ENCODE results near the gene TRIOBP. TPM values are rescaled to one million over a fixed set of nuclear protein-coding genes. Genes with fewer than 3 reads are reported as not detected.

Gene TRIOBP
- total RNA-seq, 1 experiment from 2014 or later: 45.7 TPM

GRCh38 chr22:37677493-37677974, 19.3 kb upstream of the TRIOBP start:
- Mint-ChIP-seq H3K36me3 (ENCODE audit: insufficient read depth, unreplicated experiment) (peaks cover 38% of the 10 kb centered on the region), H3K27ac (ENCODE audit: low read depth, unreplicated experiment) (peak overlapping the region; percentile 66), H3K4me1 (ENCODE audit: insufficient read depth, unreplicated experiment) (peaks cover 25% of the 10 kb centered on the region), H3K9me3 (ENCODE audit: unreplicated experiment) (no peaks in the 10 kb centered on the region), H3K27me3 (ENCODE audit: insufficient read depth, unreplicated experiment) (no peaks in the 10 kb centered on the region), H3K4me3 (ENCODE audit: unreplicated experiment) (peak overlapping the region; percentile 75)
- no peak for TF ChIP-seq CTCF (IDR thresholded peaks at IDR 0.05; ENCODE audit: unreplicated experiment)
- BruUV-seq (replicated peaks): no TSS peak
- intact Hi-C loops (cut with micrococcal nuclease): loop anchor here (2.0 to 5.0 kb wide), 2 partner anchors 19 to 70 kb away; partner anchors contain the start of genes GGA1 and PDXP
- ChIA-PET POLR2A (interaction anchor here (0.7 to 5.1 kb wide), 7 partner anchors 9 to 232 kb away, joined by 3 to 49 read pairs (median 4); partner anchors contain the start of genes GGA1, NOL12 and PDXP), CTCF (interaction anchor here (1.4 kb wide), 2 partner anchors 34 to 186 kb away, joined by 3 to 10 read pairs; no protein-coding TSS in a partner anchor)
- no peak for DNase-seq (ENCODE audit: unreplicated experiment)

- Mint-ChIP-seq H3K27ac (ENCODE audit: low read depth, unreplicated experiment) (peak overlapping the region; percentile 39), H3K36me3 (ENCODE audit: insufficient read depth, unreplicated experiment) (peaks cover 38% of the 10 kb centered on the region), H3K9me3 (ENCODE audit: unreplicated experiment) (no peaks in the 10 kb centered on the region), H3K4me1 (ENCODE audit: insufficient read depth, unreplicated experiment) (peaks cover 25% of the 10 kb centered on the region), H3K27me3 (ENCODE audit: insufficient read depth, unreplicated experiment) (no peaks in the 10 kb centered on the region), H3K4me3 (ENCODE audit: unreplicated experiment) (no peak overlapping the region)
- no peak for TF ChIP-seq CTCF (IDR thresholded peaks at IDR 0.05; ENCODE audit: unreplicated experiment)
- ChIA-PET CTCF (interaction anchor here (0.7 to 1.4 kb wide), 3 partner anchors 10 to 35 kb away, joined by 3 to 10 read pairs (median 4); no protein-coding TSS in a partner anchor), POLR2A (interaction anchor here (5.1 kb wide), 1 partner anchor 20 kb away, joined by 49 read pairs; the partner anchor contains the start of gene PDXP)
- intact Hi-C loops (cut with micrococcal nuclease): loop anchor here (5.0 kb wide), 1 partner anchor 71 kb away; the partner anchor contains the start of gene GGA1
- no peak for DNase-seq (ENCODE audit: unreplicated experiment)
- BruUV-seq (replicated peaks): no TSS peak
Measured at GRCh38 chr22:37678372-37678771, 18.5 kb upstream of the TRIOBP start.

DNA sequence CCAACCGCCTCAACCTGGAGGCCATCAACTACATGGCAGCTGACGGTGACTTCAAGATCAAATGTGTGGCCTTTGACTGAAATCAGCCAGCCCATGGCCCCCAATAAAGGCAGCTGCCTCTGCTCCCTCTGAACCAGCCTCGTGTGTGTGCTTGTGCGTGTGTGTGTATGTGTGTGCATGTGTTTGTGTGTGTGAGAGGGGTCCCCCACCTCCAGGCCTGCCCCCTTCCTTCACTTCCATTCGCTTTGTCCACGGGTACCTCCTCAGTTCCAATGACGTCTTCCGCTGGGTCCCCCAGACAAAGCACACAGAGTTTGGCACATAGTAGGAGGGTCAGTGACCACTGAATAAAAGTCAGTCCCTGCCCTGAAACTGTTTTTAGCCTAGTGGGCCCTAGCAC, 17.2 kb upstream of the TRIOBP start:
- intact Hi-C loops (cut with micrococcal nuclease): loop anchor here (2.0 to 5.0 kb wide), 2 partner anchors 72 to 113 kb away; partner anchors contain the start of gene GGA1
- H3K4me3 Mint-ChIP-seq (ENCODE audit: unreplicated experiment): no peak overlapping the region
- TF ChIP-seq CTCF (IDR thresholded peaks at IDR 0.05; ENCODE audit: unreplicated experiment): no peak
- H3K36me3 Mint-ChIP-seq (ENCODE audit: insufficient read depth, unreplicated experiment): peaks cover 38% of the 10 kb centered on the region
- H3K27me3 Mint-ChIP-seq (ENCODE audit: insufficient read depth, unreplicated experiment): no peaks in the 10 kb centered on the region
- no TSS peak for BruUV-seq (replicated peaks)
- no peaks in the 10 kb centered on the region for H3K9me3 Mint-ChIP-seq (ENCODE audit: unreplicated experiment)
- ChIA-PET CTCF (interaction anchor here (0.7 to 9.1 kb wide), 5 partner anchors 9 to 72 kb away, joined by 4 to 113 read pairs (median 4); partner anchors contain the start of gene PDXP), POLR2A (interaction anchor here (0.8 kb wide), 1 partner anchor 36 kb away, joined by 3 read pairs; no protein-coding TSS in a partner anchor)
- no peak for DNase-seq (ENCODE audit: unreplicated experiment)
- H3K4me1 Mint-ChIP-seq (ENCODE audit: insufficient read depth, unreplicated experiment): peaks cover 25% of the 10 kb centered on the region
- no peak overlapping the region for H3K27ac Mint-ChIP-seq (ENCODE audit: low read depth, unreplicated experiment)

- intact Hi-C loops (cut with micrococcal nuclease): loop anchor here (2.0 kb wide), 1 partner anchor 112 kb away; no protein-coding TSS in a partner anchor
- DNase-seq (ENCODE audit: unreplicated experiment): no peak
- Mint-ChIP-seq H3K9me3 (ENCODE audit: unreplicated experiment) (no peaks in the 10 kb centered on the region), H3K27ac (ENCODE audit: low read depth, unreplicated experiment) (no peak overlapping the region), H3K36me3 (ENCODE audit: insufficient read depth, unreplicated experiment) (peaks cover 32% of the 10 kb centered on the region), H3K27me3 (ENCODE audit: insufficient read depth, unreplicated experiment) (no peaks in the 10 kb centered on the region), H3K4me3 (ENCODE audit: unreplicated experiment) (no peak overlapping the region), H3K4me1 (ENCODE audit: insufficient read depth, unreplicated experiment) (peaks cover 25% of the 10 kb centered on the region)
- TF ChIP-seq CTCF (IDR thresholded peaks at IDR 0.05; ENCODE audit: unreplicated experiment): no peak
- BruUV-seq (replicated peaks): no TSS peak
- CTCF ChIA-PET: interaction anchor here (0.6 to 9.1 kb wide), 9 partner anchors 8 to 71 kb away, joined by 3 to 113 read pairs (median 3); partner anchors contain the start of gene PDXP
- POLR2A ChIA-PET: interaction anchor here (0.6 to 1.6 kb wide), 5 partner anchors 15 to 37 kb away, joined by 3 to 14 read pairs (median 3); partner anchors contain the start of gene PDXP
Measured at GRCh38 chr22:37680191-37680851, 16.5 kb upstream of the TRIOBP start.

All from MCF 10A (cell line).